RWPE1 (cell line): ENCODE results near the gene HEMGN.

Experiments
- CTCF ChIA-PET: fragments of 350-600 bp; sonication (Branson Sonifier 250); formaldehyde crosslinking; extraction: SDS; loops from one replicate; lab custom pipeline; 2021; lab: Yijun Ruan, JAX
- POLR2A ChIA-PET: fragments of 400-600 bp; formaldehyde crosslinking; extraction: SDS; loops from one replicate; lab custom pipeline; 2020; ENCODE audit warnings: antibody characterized with exemption; ENCODE audit not compliant: low non-redundant PET; lab: Yijun Ruan, JAX
- DNase-seq: peaks from one replicate; pipeline ENCODE4 v3.0.0; 2012; ENCODE audit warnings: low spot score
- H3K27ac ChIP-seq: fragments of 450-650 bp; 2 replicates; pipeline ENCODE4 v1.5.1; 2017
- CTCF ChIP-seq: fragments of 450-650 bp; conservative IDR thresholded peaks from 2 replicates; pipeline ENCODE4 v1.5.1; 2017; ENCODE audit warnings: low read depth, mild to moderate bottlenecking

Gene HEMGN

GRCh38 chr9:97892421-97892820 is 45.6 kb downstream of the HEMGN start:
- H3K27ac ChIP-seq, result no peak overlapping the region
- no peak for TF ChIP-seq CTCF
- no peak for DNase-seq
- ChIA-PET CTCF (interaction anchor here (1.1 kb wide), 1 partner anchor 13 kb away, joined by 3 read pairs; no protein-coding TSS in a partner anchor), POLR2A (no interaction called here)

- H3K27ac ChIP-seq, result no peak overlapping the region
- ChIA-PET CTCF (interaction anchor here (1.1 to 2.8 kb wide), 2 partner anchors 9 to 13 kb away, joined by 3 to 21 read pairs; no protein-coding TSS in a partner anchor), POLR2A (no interaction called here)
- no peak for TF ChIP-seq CTCF
- no peak for DNase-seq
These were observed 46.2 kb downstream of the HEMGN start for GRCh38 chr9:97891736-97892135.

- CTCF ChIA-PET, result interaction anchor here (0.6 to 2.8 kb wide), 7 partner anchors 8 to 257 kb away, joined by 4 to 21 read pairs (median 5); partner anchors contain the start of genes NCBP1 and TSTD2
- DNase-seq, result peak; percentile 47
- no peak overlapping the region for H3K27ac ChIP-seq
- POLR2A ChIA-PET, result no interaction called here
- peak; percentile 67 for TF ChIP-seq CTCF
These were observed 47.8 kb downstream of the HEMGN start for GRCh38 chr9:97889941-97890887.

GRCh38 chr9:97880336-97880735 is 57.6 kb downstream of the HEMGN start:
- no peak overlapping the region for H3K27ac ChIP-seq
- TF ChIP-seq CTCF, result no peak
- no peak for DNase-seq
- ChIA-PET CTCF (interaction anchor here (1.4 kb wide), 1 partner anchor 16 kb away, joined by 3 read pairs; no protein-coding TSS in a partner anchor), POLR2A (interaction anchor here (0.5 kb wide), 1 partner anchor 42 kb away, joined by 3 read pairs; no protein-coding TSS in a partner anchor)
